ENCODE measurements around the gene DGUOK.

GRCh38 chr2:73984203-73984921, 57.7 kb downstream of the DGUOK start, which contains the start of gene TET3:
- TF ChIP-seq, protein P1, sequence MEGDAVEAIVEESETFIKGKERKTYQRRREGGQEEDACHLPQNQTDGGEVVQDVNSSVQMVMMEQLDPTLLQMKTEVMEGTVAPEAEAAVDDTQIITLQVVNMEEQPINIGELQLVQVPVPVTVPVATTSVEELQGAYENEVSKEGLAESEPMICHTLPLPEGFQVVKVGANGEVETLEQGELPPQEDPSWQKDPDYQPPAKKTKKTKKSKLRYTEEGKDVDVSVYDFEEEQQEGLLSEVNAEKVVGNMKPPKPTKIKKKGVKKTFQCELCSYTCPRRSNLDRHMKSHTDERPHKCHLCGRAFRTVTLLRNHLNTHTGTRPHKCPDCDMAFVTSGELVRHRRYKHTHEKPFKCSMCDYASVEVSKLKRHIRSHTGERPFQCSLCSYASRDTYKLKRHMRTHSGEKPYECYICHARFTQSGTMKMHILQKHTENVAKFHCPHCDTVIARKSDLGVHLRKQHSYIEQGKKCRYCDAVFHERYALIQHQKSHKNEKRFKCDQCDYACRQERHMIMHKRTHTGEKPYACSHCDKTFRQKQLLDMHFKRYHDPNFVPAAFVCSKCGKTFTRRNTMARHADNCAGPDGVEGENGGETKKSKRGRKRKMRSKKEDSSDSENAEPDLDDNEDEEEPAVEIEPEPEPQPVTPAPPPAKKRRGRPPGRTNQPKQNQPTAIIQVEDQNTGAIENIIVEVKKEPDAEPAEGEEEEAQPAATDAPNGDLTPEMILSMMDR (IDR thresholded peaks at IDR 0.05; ENCODE audit: poor library complexity): no peak
- no peak for TF ChIP-seq EZH2 (IDR thresholded peaks at IDR 0.05; ENCODE audit: borderline replicate concordance)
- no peak for TF ChIP-seq EZH2phosphoT487 (IDR thresholded peaks at IDR 0.05; ENCODE audit: low read depth, severe bottlenecking, unreplicated experiment)

All from hepatocyte (in vitro differentiated cells).